Transverse colon (tissue), 4 donors: ENCODE results near the gene SEC14L1. TPM values are rescaled to one million over a fixed set of nuclear protein-coding genes. Genes with fewer than 3 reads are reported as not detected.
"Not testable (repeated sequence)": the region's sequence is repeated elsewhere in the genome, so short reads cannot be mapped to it uniquely, and the experiment has no call there.

Source experiments
- DNase-seq: peaks from one replicate; pipeline ENCODE4 v3.0.0-alpha.2; 2019
- H3K27ac ChIP-seq, 4 donors: fragments of 200-600 bp; sonication (generic); 2 replicates each; pipeline ENCODE4 v1.5.1; 2016 to 2018; ENCODE audit warnings: inconsistent platforms in 4 of 4
- H3K27me3 ChIP-seq: fragments of 200-600 bp; sonication (generic); 2 replicates; pipeline ENCODE4 v1.5.1; 2017; ENCODE audit warnings: inconsistent platforms
- H3K36me3 ChIP-seq, 4 donors: fragments of 200-600 bp; sonication (generic); 2 replicates each; pipeline ENCODE4 v1.5.1; 2017 to 2019; ENCODE audit warnings: inconsistent platforms in 4 of 4
- H3K4me1 ChIP-seq, 4 donors: fragments of 200-600 bp; sonication (generic); 2 replicates each; pipeline ENCODE4 v1.5.1; 2017 to 2020; ENCODE audit warnings: inconsistent platforms in 4 of 4
- H3K4me3 ChIP-seq, 4 donors: fragments of 200-600 bp; sonication (generic); 1 replicate in 1 of 4; 2 replicates in 3 of 4; pipeline versions ENCODE4 v1.5.1 to v1.6.1; 2017 to 2019; ENCODE audit warnings: inconsistent platforms in 4 of 4
- H3K9me3 ChIP-seq, 2 donors: fragments of 200-600 bp; sonication (generic); 2 replicates each; pipeline ENCODE4 v1.5.1; 2017 to 2019; ENCODE audit warnings: inconsistent platforms in 2 of 2
- EP300 ChIP-seq: sonication (generic); formaldehyde crosslinking; IDR thresholded peaks from one replicate; pipeline ENCODE4 v1.6.1; 2017; ENCODE audit warnings: antibody characterized with exemption, low read depth
- POLR2A ChIP-seq: fragments of 450-650 bp; IDR thresholded peaks from one replicate; pipeline ENCODE4 v1.6.1; 2016; ENCODE audit warnings: antibody characterized with exemption, mild to moderate bottlenecking, moderate library complexity
- POLR2AphosphoS5 ChIP-seq, 3 donors: sonication (generic); formaldehyde crosslinking; IDR thresholded peaks; one replicate each; pipeline ENCODE4 v1.6.1; 2016; ENCODE audit warnings: antibody characterized with exemption in 3 of 3
- WGBS, 2 donors: methylation state at CpG; one replicate each; pipeline ENCODE4 v1.1.5; 2018; ENCODE audit warnings: low coverage in 1 of 2; 5-methylcytosine and 5-hydroxymethylcytosine counted together
- in situ Hi-C, 4 donors: fragments of 200-750 bp; cut with MboI; loops; one replicate each; pipeline versions ENCODE4 v1.15.0 to v1.15.1; 2017; ENCODE audit warnings: low sequenced_read_pairs in 3 of 4, low pct_ligation_motif_present in 1 of 4, low pct_unique_long_range_greater_than_20kb in 1 of 4
- intact Hi-C: fragments of 100-400 bp; cut with DNase I; formaldehyde crosslinking; loops from one replicate; pipeline ENCODE4 v1.15.1; 2023; ENCODE audit warnings: low total_unique reads
- total RNA-seq, 4 donors: library from RNA; depleted of rRNA; stranded (reverse); fragments of >200 nt; gene quantifications; one replicate each; pipeline ENCODE4 v1.1.0, GENCODE V29; 2016
- TF ChIP-seq, protein P1 (sequence below), 5 experiments: fragments of 200-600 bp in 3 of 5; fragments of 450-650 bp in 2 of 5; sonication (generic) in 3 of 5; IDR thresholded peaks; 1 replicate in 2 of 5; 2 replicates in 3 of 5; pipeline ENCODE4 v1.5.1; 2016 to 2017; ENCODE audit warnings: antibody characterized with exemption in 5 of 5, inconsistent platforms in 3 of 5, mild to moderate bottlenecking in 2 of 5, moderate library complexity in 1 of 5

Gene SEC14L1
- total RNA-seq, 4 donors from 2014 or later, result 16.8 to 34.6 (median 23.8) TPM

DNA sequence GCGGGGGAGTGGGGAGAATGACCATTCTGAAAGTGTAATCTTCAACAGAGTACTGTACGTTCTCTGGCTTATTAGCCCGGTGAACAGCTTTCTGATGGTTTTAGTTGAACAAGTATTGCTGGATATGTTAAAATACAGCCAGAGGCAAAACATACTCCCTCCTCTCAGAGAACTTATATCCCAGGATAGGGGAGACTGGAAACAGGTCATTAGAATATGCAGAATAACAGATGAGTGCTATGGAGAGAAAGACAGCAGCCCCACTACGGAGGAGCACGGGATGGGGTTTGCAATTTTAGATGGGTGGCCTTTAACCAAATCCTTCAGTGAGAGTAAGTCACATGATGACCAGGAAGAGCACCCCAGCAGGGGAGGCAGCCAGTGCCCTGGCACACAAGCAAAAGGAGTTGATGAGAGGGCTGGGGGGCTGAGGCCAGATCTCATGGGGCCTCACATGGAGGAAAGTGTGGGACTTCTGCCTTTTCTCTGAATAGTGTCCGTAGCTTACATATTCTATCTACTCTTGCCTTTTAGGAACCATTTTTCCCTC, 43.1 kb upstream of the SEC14L1 start:
- no peak for DNase-seq
- H3K4me1 ChIP-seq, result peaks cover 0 to 40% (median 29%) of the 10 kb centered on the region in 4 donors
- H3K4me3 ChIP-seq, result no peak overlapping the region
- H3K27ac ChIP-seq, result peak overlapping the region; percentile 60 to 88 (median 68)
- intact Hi-C loops (no loop called here), in situ Hi-C loops (no loop called here)
- TF ChIP-seq POLR2A (no peak), POLR2AphosphoS5 (IDR thresholded peaks at IDR 0.05) (no peak), EP300 (no peak)
- TF ChIP-seq, protein P1, sequence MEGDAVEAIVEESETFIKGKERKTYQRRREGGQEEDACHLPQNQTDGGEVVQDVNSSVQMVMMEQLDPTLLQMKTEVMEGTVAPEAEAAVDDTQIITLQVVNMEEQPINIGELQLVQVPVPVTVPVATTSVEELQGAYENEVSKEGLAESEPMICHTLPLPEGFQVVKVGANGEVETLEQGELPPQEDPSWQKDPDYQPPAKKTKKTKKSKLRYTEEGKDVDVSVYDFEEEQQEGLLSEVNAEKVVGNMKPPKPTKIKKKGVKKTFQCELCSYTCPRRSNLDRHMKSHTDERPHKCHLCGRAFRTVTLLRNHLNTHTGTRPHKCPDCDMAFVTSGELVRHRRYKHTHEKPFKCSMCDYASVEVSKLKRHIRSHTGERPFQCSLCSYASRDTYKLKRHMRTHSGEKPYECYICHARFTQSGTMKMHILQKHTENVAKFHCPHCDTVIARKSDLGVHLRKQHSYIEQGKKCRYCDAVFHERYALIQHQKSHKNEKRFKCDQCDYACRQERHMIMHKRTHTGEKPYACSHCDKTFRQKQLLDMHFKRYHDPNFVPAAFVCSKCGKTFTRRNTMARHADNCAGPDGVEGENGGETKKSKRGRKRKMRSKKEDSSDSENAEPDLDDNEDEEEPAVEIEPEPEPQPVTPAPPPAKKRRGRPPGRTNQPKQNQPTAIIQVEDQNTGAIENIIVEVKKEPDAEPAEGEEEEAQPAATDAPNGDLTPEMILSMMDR (IDR thresholded peaks at IDR 0.05), result no peak
- no peaks in the 10 kb centered on the region for H3K9me3 ChIP-seq
- peaks cover 0 to 16% (median 6%) of the 10 kb centered on the region in 4 donors for H3K36me3 ChIP-seq
- no peaks in the 10 kb centered on the region for H3K27me3 ChIP-seq
- WGBS, 2 donors, result 81 to 89% methylated on average over 4 to 6 of the region's 6 CpGs

DNA sequence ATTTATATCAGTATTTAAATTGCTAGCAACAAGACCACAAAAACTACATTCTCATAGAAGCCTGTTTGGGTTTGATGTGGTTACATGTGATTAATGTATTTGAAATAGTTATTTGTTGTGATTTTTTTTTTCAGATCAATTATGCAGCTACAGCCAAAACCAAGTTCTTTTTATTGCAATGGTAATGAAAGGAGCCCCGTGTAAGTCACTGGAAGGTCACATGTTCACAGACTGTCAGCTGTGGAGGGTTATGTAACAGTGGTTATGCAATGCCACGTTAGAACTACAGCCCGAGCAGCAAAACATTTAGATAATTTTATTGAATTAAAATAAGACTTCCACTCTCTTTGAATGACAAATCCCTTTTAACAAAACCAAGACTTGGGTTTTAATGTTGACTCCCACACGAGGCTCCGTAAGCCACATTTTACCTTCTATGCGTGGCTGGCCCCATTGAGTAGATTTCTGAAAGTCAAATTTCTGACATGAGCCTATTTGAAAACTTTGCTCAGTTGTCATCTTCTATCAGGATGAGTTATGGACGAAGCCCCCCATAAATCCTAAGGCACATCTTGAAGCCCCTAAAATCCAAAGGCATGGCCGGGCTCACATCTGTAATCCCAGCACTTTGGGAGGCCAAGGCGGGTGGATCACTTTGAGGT, 41.8 kb upstream of the SEC14L1 start:
- Histone ChIP-seq H3K27me3 (no peaks in the 10 kb centered on the region), H3K4me3 (no peak overlapping the region), H3K36me3 (peaks cover 0 to 10% (median 2%) of the 10 kb centered on the region in 4 donors), H3K4me1 (peaks cover 0 to 40% (median 29%) of the 10 kb centered on the region in 4 donors), H3K27ac (peak overlapping the region; percentile 60 to 88 (median 68)), H3K9me3 (no peaks in the 10 kb centered on the region)
- intact Hi-C loops, result no loop called here
- in situ Hi-C loops, result no loop called here
- WGBS, 2 donors, result 27 to 51% methylated on average over 6 to 9 of the region's 9 CpGs
- TF ChIP-seq EP300 (no peak), POLR2AphosphoS5 (IDR thresholded peaks at IDR 0.05) (peak in 2 of 3 donors; percentile 52 to 59)
- peak; percentile 37 for DNase-seq

DNA sequence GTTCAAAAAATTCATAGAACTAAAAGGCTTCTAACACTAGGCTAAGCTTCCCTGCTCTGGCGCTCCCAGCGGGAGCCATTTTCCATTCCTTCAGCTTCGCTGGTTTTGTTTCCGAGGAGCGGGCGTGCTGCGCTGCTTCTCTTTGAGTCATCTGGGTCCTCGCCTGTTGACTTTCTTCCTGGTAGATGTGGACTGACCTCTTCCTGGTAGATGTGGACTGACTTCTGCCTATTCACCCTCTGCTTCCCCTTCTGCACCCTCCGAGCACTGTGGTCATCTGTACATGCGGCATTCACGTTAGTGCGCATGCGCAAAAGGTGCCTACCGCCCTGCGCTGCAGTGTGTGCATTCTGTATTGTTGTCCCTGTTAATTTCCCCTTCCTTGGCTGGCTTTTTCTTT, 40.8 kb upstream of the SEC14L1 start:
- H3K27me3 ChIP-seq, result no peaks in the 10 kb centered on the region
- TF ChIP-seq, protein P1 (IDR thresholded peaks at IDR 0.05), result no peak
- TF ChIP-seq POLR2A (peak; percentile 40), POLR2AphosphoS5 (IDR thresholded peaks at IDR 0.05) (peak in 1 of 3 donors; percentile 63), EP300 (no peak)
- WGBS, 2 donors, result 91 to 93% methylated on average over 3 to 15 of the region's 15 CpGs
- peak; percentile 47 for DNase-seq
- intact Hi-C loops, result no loop called here
- no peaks in the 10 kb centered on the region for H3K36me3 ChIP-seq
- no peaks in the 10 kb centered on the region for H3K9me3 ChIP-seq
- no peak overlapping the region for H3K4me3 ChIP-seq
- in situ Hi-C loops, result no loop called here
- H3K27ac ChIP-seq, result peak overlapping the region; percentile 60 to 88 (median 68)
- H3K4me1 ChIP-seq, result peaks cover 0 to 40% (median 29%) of the 10 kb centered on the region in 4 donors

DNA sequence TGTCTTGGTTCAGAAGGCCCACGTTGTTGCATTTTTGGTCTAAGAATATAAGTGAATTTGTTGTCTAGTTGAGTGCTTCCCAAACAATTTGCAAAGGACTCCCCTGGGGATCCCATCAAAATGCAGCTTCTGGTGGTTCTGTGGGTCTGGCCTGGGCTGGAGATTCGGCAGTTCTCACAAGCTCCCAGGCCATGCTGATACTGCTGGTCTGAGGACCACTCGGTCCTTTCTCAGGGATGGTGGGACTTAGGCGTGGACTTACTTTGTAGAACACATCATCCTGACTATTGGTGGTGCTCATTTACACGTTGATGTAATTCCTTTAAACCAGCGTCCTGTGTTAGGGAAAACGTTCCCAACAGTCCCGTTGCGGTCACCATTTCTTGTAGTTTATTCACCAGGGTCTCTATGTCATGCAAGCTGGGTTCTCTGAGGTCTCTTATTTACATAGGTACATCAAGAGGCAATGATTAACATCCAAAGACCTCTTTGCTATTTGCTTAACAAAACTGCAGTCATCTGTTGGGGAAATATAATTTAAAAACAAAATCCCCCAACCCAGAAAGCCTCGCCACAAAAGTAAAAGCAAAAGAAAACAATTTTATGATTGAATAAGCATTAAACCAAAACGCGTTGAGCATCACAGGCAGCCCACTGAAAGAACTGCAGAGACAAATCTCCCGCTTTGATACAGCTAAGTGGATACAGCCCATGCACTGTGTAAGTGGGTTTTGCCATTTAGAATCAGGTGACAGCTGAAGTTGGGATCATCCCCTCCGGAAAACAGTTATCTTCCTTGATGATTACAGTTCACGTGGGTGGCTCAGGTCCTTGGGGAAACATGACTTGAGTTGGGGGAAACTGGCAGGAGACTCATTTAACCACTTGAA, 39.0 kb upstream of the SEC14L1 start:
- Histone ChIP-seq H3K4me3 (no peak overlapping the region), H3K9me3 (no peaks in the 10 kb centered on the region), H3K4me1 (peaks cover 0 to 36% (median 23%) of the 10 kb centered on the region in 4 donors), H3K36me3 (no peaks in the 10 kb centered on the region), H3K27me3 (no peaks in the 10 kb centered on the region), H3K27ac (no peak overlapping the region)
- no peak for DNase-seq
- 74 to 85% methylated on average over 4 to 15 of the region's 15 CpGs for WGBS, 2 donors
- TF ChIP-seq EP300 (no peak), POLR2A (no peak), POLR2AphosphoS5 (IDR thresholded peaks at IDR 0.05) (no peak)
- TF ChIP-seq, protein P1 (IDR thresholded peaks at IDR 0.05), result no peak
- in situ Hi-C loops, result no loop called here
- intact Hi-C loops, result no loop called here

DNA sequence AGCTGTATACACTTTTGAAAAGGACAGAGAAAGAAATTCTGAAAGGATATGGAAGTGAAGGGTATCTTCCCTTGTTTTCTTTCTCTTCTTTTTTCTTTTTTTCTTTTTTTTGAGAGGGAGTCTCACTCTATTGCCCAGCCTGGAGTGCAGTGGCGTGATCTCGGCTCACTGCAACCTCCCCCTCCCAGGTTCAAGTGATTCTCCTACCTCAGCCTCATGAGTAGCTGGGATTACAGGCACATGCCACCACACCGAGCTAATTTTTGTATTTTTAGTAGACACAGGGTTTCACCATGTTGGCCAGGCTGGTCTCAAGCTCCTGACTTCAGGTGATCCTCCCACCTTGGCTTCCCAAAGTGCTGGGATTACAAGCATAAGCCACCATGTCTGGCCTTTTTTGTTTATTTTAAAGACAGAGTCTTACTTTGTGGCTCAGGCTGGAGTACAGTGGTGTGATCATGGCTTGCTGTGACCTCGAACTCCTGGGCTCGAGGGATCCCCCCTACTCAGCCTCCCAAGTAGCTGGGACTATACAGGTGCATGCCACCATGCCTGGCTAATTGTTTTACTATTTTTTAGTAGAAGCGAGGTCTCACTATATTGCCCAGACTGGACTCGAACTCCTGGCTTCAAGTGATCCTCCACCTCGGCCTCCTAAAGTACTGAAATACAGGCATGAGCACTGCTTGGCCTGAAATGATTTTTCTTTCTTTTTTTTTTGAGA, 38.2 kb upstream of the SEC14L1 start:
- H3K9me3 ChIP-seq, H3K27me3 ChIP-seq, H3K36me3 ChIP-seq, H3K4me3 ChIP-seq, H3K27ac ChIP-seq, intact Hi-C loops, in situ Hi-C loops, DNase-seq: not testable (repeated sequence)
- WGBS, 2 donors, result 91 to 93% methylated on average over 3 to 8 of the region's 8 CpGs
- H3K4me1 ChIP-seq, result peaks cover 0 to 29% (median 18%) of the 10 kb centered on the region in 4 donors
